ENCODE results near the gene HTD2.

Gene HTD2

GRCh38 chr3:58288011-58288728 lies 18.1 kb upstream of the HTD2 start:
- no peak for TF ChIP-seq CTCF (IDR thresholded peaks at IDR 0.05)

GRCh38 chr3:58291671-58292338 lies 14.5 kb upstream of the HTD2 start:
- no peak for TF ChIP-seq CTCF (IDR thresholded peaks at IDR 0.05)

GRCh38 chr3:58292866-58293265 lies 13.5 kb upstream of the HTD2 start:
- no peak for TF ChIP-seq CTCF (IDR thresholded peaks at IDR 0.05)

- TF ChIP-seq CTCF (IDR thresholded peaks at IDR 0.05), result no peak
These were observed 12.8 kb upstream of the HTD2 start for GRCh38 chr3:58293516-58293915.

GRCh38 chr3:58296269-58296668 lies 10.1 kb upstream of the HTD2 start:
- TF ChIP-seq CTCF (IDR thresholded peaks at IDR 0.05), result no peak

GRCh38 chr3:58296843-58297242 lies 9.5 kb upstream of the HTD2 start:
- TF ChIP-seq CTCF (IDR thresholded peaks at IDR 0.05), result no peak

GRCh38 chr3:58298190-58298589 lies 8.1 kb upstream of the HTD2 start:
- TF ChIP-seq CTCF (IDR thresholded peaks at IDR 0.05), result no peak

Measured in LNCAP (cell line).